ENCODE results near the gene TAP2.
A peak's percentile ranks its signal among the peaks of the same experiment; 100 is the strongest.

Gene TAP2

DNA sequence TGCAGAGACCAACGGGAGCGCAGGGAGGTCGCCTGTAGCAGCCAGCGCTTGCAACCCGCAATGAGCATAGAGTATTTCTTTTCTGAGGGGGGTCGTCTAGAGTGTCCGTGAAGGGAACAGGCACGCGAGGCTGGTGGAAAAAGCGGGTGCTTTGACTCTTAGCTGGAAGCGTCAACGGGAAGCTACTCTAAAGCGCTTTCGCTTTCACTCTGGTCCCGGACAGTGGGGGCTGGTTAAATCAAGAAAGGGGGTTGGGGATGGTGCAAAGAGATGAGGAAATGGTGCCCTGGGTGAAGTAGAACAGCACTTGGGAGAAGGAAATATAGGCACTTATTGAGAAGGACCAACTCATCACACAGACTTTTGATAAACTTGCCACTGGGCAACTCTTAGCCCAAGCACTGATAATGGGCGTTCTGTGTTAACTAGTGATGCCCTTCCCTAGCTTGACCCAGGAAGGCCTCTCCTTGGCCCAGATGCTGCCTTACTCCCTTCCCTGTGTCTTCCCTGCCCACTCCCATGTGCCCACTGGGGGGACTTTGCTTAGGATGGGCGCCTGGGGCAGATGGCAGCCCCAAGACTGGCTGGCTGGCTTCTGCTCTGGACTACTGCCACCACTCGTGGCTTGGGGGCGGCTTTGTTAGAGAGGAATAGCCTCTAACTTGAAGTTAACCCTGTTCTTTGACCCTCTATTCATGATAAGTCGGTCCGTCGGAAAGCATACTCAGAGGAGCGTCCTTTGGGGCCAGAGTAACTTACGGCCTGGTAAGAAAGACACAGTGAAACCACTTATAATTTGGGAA is 16.0 kb upstream of the TAP2 start:
- DNase-seq (ENCODE audit: low read depth in 2 of 2): peak in 1 of 2 donors; percentile 34

DNA sequence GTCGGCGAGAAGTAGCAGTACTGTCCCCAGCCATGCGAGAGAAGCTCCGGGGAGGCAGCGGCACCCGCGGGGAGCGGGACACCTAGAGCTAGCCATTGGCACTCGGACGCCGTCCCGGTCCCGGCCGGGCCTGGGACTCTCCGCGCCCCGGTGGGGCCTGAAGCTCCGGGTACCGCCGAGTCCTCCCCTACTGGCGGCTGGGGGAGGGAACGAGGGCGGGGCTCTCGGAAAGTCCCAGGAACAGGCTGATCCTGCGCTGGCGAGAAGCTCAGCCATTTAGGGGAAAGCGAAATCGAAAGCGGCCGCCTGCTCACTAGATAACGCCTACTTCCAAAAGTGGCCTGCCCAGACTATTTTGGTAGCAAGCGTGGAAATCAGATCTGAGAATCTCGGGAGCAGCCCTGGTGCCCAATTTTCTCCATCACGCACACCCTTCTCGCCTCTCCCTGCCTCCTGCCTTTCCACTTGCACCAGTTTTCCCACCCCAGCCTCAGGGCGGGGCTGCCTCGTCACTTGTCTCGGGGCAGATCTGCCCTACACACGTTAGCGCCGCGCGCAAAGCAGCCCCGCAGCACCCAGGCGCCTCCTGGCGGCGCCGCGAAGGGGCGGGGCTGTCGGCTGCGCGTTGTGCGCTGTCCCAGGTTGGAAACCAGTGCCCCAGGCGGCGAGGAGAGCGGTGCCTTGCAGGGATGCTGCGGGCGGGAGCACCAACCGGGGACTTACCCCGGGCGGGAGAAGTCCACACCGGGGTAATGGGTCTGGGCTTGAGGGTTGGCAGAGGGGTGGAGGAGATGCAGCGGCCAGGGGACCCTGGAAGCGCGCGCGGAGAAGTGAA is 15.2 kb upstream of the TAP2 start, which contains the start of the genes PSMB9 and TAP1:
PSMB9 (plus strand) TSS at position 652 of the 835 bp plus-strand sequence; CDS start at position 690, 38 bp downstream.
TAP1 (minus strand) TSS at position 164 of the 835 bp plus-strand sequence; CDS start at position 96, 68 bp downstream.
- peak; percentile 89 to 95 for DNase-seq (ENCODE audit: low read depth in 2 of 2)

DNA sequence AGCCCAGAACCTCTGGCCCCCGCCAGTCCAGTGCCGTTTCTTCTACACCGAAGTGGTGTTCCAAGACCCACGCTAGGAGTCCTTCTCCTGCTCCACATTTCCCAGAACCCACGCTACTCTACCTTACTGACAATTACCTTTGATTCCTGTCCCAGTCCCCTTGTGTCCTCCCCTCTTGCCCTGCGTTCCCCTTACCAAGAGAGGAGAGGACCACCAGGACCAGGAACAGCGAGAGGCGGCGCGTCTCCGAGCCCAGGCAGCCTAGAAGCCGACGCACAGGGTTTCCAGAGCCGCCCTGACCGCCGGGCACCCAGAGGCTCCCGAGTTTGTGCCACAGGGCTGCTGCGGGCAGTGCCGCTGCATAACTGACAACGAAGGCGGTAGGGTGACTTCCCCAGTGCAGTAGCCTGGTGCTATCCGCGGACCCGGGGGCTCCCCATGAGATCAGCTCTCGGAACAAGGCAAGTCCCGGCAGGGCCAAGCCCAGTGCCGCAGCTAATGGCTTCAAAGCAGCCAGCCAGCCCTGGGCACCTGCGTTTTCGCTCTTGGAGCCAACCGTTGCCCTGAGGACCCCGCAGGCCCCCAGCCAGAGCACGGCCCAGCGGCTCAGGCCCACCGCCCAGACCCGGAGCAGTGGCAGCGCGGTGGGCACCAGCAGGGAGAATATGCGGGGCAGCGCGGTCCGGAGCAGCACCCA is 14.5 kb upstream of the TAP2 start:
- DNase-seq (ENCODE audit: low read depth in 2 of 2): peak in 1 of 2 donors; percentile 47

DNA sequence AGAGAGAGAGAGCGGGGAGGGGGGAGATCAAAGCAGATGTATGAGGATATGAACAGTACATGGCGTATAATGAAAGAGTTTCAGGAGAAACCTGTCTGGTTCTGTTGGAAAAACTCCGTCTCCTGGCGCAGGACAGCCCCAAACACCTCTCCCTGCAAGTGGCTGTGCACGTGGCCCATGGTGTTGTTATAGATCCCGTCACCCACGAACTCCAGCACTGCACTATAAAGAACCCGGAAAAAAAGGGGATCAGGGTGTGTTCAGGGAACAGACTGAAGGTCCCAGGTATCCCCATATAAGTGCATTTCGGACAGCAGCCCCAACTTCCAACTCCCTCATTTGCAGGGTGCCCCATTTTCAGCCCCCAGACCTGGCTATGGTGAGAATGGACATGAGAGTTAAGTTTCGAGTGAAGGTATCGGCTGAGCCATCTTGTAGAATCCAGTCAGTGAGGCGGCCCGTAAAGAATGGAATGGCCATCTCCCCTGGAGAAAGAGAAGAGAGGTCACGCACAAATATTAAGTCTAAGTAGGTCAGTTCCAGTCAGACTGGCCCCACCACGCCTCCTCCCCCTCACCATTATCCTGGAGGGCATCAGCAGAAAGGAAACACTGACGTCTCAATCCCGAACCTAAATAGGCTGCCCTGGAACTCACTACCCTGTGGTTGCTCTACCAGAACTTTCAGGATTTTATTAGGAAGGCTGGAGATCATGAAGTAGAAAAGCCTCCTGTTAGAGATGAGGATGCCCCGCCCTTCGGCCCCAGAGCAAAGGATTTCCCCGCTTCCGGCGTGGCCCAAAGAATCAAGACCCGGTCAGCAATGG is 13.7 kb upstream of the TAP2 start:
- DNase-seq (ENCODE audit: low read depth in 2 of 2): no peak

GRCh38 chr6:32851025-32851424 is 12.5 kb upstream of the TAP2 start:
- DNase-seq (ENCODE audit: low read depth in 2 of 2): no peak

DNA sequence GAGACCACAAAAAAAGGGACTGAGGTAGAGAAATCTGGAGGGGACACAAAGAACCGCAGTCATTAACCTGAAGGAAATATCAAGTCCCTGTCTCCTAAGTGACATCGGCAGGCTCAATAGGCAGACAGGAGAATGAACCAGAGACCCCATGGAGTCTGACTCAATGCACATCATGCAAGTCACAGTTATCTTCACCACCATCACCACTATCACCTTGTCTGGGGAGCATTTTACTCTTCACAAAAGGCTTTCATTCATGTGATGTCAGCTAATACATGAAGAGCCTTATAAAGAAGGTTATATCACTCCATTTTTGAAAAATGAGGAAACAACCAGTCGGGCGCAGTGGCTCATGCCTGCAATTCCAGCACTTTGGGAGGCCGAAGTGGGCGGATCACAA is 10.6 kb upstream of the TAP2 start:
- DNase-seq (ENCODE audit: low read depth in 2 of 2): no peak

- DNase-seq (ENCODE audit: low read depth in 2 of 2): no peak
Measured at GRCh38 chr6:32847795-32848194, 9.3 kb upstream of the TAP2 start.

GRCh38 chr6:32847004-32847403 is 8.5 kb upstream of the TAP2 start:
- DNase-seq (ENCODE audit: low read depth in 2 of 2): no peak

- DNase-seq (ENCODE audit: low read depth in 2 of 2): no peak
Measured at GRCh38 chr6:32845384-32845884, 6.9 kb upstream of the TAP2 start.

GRCh38 chr6:32844839-32845383 is 6.4 kb upstream of the TAP2 start:
- no peak for DNase-seq (ENCODE audit: low read depth in 2 of 2)

GRCh38 chr6:32843979-32844838 is 5.7 kb upstream of the TAP2 start, which contains the start of gene PSMB8:
PSMB8 (minus strand) TSS chr6:32844047; CDS start chr6:32843996, 51 bp downstream.
- DNase-seq (ENCODE audit: low read depth in 2 of 2): peak; percentile 92 to 97

DNA sequence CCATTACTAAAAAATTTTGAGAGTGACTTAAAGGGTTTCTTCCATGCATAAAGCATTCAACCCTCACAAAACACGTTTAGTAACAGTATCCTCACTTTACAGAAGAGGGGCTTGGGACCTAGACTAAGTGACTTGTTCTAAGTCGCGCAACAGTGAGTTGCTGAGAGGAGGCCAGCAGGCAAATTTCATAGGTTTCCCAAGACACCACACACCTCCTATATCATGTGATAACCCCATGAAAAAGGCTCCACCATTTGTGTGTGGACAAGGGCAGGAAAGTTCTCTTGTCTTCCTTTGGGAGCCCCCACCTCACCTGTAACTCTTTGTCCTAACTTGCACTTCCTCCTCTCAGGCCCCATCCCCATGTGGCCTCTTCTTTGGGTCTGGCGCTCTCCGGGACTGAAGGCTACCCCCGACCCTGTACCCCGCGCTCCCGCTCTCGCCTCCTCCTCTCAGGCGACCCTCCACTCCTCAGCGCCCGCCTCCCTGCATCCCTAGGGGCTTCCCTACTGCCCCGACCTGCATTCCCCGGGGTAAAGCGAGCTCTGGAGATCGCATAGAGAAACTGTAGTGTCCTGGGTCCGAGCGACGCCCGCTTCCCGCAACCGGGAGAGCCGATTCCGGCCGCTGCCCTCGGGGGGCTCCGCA is 4.9 kb upstream of the TAP2 start:
- DNase-seq (ENCODE audit: low read depth in 2 of 2): no peak

GRCh38 chr6:32842690-32843089 is 4.2 kb upstream of the TAP2 start:
- DNase-seq (ENCODE audit: low read depth in 2 of 2): no peak

- no peak for DNase-seq (ENCODE audit: low read depth in 2 of 2)
Measured at GRCh38 chr6:32842021-32842650, 3.6 kb upstream of the TAP2 start.

- DNase-seq (ENCODE audit: low read depth in 2 of 2): peak in 1 of 2 donors; percentile 19
Measured at GRCh38 chr6:32840604-32841246, 2.2 kb upstream of the TAP2 start.

GRCh38 chr6:32839356-32839755 is 817 bp upstream of the TAP2 start:
- DNase-seq (ENCODE audit: low read depth in 2 of 2): no peak

DNA sequence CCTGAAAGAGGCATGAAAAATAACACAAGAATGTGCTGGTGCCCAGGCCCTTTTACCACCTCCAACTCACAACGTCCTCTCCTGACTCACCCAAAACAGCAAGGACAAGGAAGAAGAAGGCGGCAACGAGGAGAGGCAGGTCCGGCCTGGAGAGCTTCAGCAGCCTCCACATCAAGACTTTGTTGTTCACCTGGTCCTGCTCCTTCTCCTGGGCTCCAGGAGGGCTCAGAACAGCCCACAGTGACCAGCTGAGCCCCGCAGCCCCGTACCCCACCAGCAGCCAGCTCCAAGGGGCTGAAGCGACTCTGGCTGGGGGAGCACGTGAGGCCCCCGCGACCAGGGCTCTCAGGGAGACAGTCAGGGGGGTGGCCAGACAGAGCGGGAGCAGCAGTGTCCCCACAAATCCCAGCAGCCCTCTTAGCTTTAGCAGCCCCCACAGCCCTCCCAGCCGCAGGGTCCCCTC is 857 bp downstream of the TAP2 start:
- DNase-seq (ENCODE audit: low read depth in 2 of 2): no peak

- DNase-seq (ENCODE audit: low read depth in 2 of 2): no peak
Measured at GRCh38 chr6:32836873-32837272, 1.7 kb downstream of the TAP2 start.

Measured in stimulated activated CD8-positive, alpha-beta memory T cell treated with anti-CD3 and anti-CD28 coated beads, Interleukin-2, amount 100 ng/mL, for 48 hours (primary cell).